Astrocyte (in vitro differentiated cells and primary cell): ENCODE results near the gene P3H2. TPM values are rescaled to one million over a fixed set of nuclear protein-coding genes. Genes with fewer than 3 reads are reported as not detected.
"Not testable (repeated sequence)": the region's sequence is repeated elsewhere in the genome, so short reads cannot be mapped to it uniquely, and the experiment has no call there.

Experiments
- DNase-seq: peaks from one replicate; pipeline ENCODE4 v3.0.0-alpha.2; 2010; ENCODE audit warnings: low read depth
- FAIRE-seq: peaks from 2 replicates; lab custom pipeline; 2011; peaks lifted over from hg19 to GRCh38; lab: Jason Lieb, UNC
- H2AFZ ChIP-seq: 2 replicates; pipeline ENCODE4 v1.6.0; 2012; ENCODE audit warnings: low read depth, low read length, inconsistent platforms
- H3K27ac ChIP-seq: 2 replicates; pipeline ENCODE4 v1.5.1; 2011; ENCODE audit warnings: low read depth, low read length, inconsistent platforms
- H3K27me3 ChIP-seq: 2 replicates; pipeline ENCODE4 v1.6.0; 2011; ENCODE audit warnings: low read length, inconsistent platforms; ENCODE audit not compliant: insufficient read depth
- H3K36me3 ChIP-seq: 2 replicates; pipeline ENCODE4 v1.5.1; 2011; ENCODE audit warnings: low read length, inconsistent platforms; ENCODE audit not compliant: insufficient read depth
- H3K4me1 ChIP-seq: 2 replicates; pipeline ENCODE4 v1.5.1; 2011; ENCODE audit warnings: low read length, inconsistent platforms; ENCODE audit not compliant: insufficient read depth
- H3K4me2 ChIP-seq: 2 replicates; pipeline ENCODE4 v1.6.0; 2012; ENCODE audit warnings: low read length, inconsistent platforms
- H3K4me3 ChIP-seq: 2 replicates; pipeline ENCODE4 v1.5.1; 2011; ENCODE audit warnings: low read depth, mild to moderate bottlenecking, low read length, inconsistent platforms; ENCODE audit not compliant: insufficient read depth
- H3K79me2 ChIP-seq: 2 replicates; pipeline ENCODE4 v1.6.0; 2012; ENCODE audit warnings: mild to moderate bottlenecking, low read length, inconsistent platforms; ENCODE audit not compliant: insufficient read depth
- H3K9ac ChIP-seq: 2 replicates; pipeline ENCODE4 v1.6.0; 2012; ENCODE audit warnings: mild to moderate bottlenecking, low read length, inconsistent platforms
- H3K9me3 ChIP-seq: 2 replicates; pipeline ENCODE4 v1.5.1; 2012; ENCODE audit warnings: low read depth, mild to moderate bottlenecking, low read length, inconsistent platforms; ENCODE audit not compliant: insufficient read depth
- H4K20me1 ChIP-seq: 2 replicates; pipeline ENCODE4 v1.6.0; 2012; ENCODE audit warnings: low read length, inconsistent platforms; ENCODE audit not compliant: insufficient read depth
- H3K27ac Mint-ChIP-seq: one replicate; pipeline ENCODE4 v1.8.0; 2021; ENCODE audit warnings: mild to moderate bottlenecking, mixed read lengths; ENCODE audit not compliant: unreplicated experiment
- H3K27me3 Mint-ChIP-seq: one replicate; pipeline ENCODE4 v1.8.0; 2021; ENCODE audit warnings: low read depth, mixed read lengths; ENCODE audit not compliant: unreplicated experiment
- H3K36me3 Mint-ChIP-seq: one replicate; pipeline ENCODE4 v1.8.0; 2021; ENCODE audit warnings: low read depth, mixed read lengths; ENCODE audit not compliant: unreplicated experiment
- H3K4me1 Mint-ChIP-seq: one replicate; pipeline ENCODE4 v1.8.0; 2021; ENCODE audit warnings: low read depth, mixed read lengths; ENCODE audit not compliant: unreplicated experiment
- H3K4me3 Mint-ChIP-seq: one replicate; pipeline ENCODE4 v1.8.0; 2021; ENCODE audit warnings: mild to moderate bottlenecking, moderate library complexity, mixed read lengths; ENCODE audit not compliant: unreplicated experiment
- H3K9me3 Mint-ChIP-seq: one replicate; pipeline ENCODE4 v1.8.0; 2021; ENCODE audit warnings: mild to moderate bottlenecking, mixed read lengths; ENCODE audit not compliant: unreplicated experiment
- EZH2 ChIP-seq: IDR thresholded peaks from 2 replicates; pipeline ENCODE4 v1.6.1; 2012; ENCODE audit warnings: mild to moderate bottlenecking, low read length, inconsistent platforms; ENCODE audit not compliant: insufficient read depth
- total RNA-seq: library from RNA; stranded (reverse); gene quantifications from 2 replicates; pipeline ENCODE4 v1.2.1, GENCODE V29; 2021
- TF ChIP-seq, protein P1 (sequence below): IDR thresholded peaks from 2 replicates; pipeline ENCODE4 v1.5.1; 2011; ENCODE audit warnings: low read depth, mild to moderate bottlenecking, inconsistent platforms, low read length, moderate library complexity; ENCODE audit not compliant: insufficient read depth

Gene P3H2
- total RNA-seq, 1 donor from 2014 or later = 57.7 TPM

DNA sequence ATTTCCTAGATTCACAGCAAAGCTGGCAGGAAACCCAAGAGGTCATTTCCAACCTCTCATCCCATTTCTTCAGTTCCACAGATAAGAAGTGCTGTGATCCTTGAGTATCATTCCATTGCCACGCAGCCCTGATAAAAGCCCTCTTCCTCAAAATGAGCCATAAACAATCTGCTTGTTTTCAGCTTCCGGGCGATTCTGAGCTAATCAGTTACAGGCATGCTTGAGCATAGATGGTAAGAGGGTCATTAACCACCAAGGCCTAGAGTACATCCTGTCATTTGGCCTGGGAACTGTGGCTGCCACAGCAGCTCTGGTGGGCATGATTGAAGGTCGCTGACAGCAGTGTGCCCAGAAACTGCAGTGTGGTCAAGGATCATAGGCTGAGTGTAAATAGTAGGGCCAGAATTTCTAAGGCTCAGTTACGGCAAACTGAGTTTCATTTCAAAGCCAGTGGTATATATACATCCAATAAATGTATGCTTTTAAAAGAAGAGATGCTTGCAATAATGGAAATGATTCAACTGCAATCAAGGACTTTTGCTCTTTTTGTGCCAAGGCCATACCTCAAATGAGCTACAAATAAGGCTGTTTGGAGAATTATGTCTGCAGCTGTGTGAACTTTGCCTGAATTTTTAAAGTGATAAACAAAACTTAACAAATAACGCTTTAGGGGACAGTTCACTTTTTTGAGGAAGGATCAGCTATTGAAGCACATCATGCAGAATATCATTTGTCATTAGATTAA is 47.3 kb downstream of the P3H2 start:
- Histone ChIP-seq H3K36me3 (no peaks in the 10 kb centered on the region), H3K79me2 (peaks cover 2% of the 10 kb centered on the region), H3K9ac (peak overlapping the region; percentile 2), H2AFZ (peak overlapping the region; percentile 25), H3K4me2 (no peak overlapping the region), H3K4me3 (no peak overlapping the region), H3K27ac (no peak overlapping the region), H4K20me1 (no peaks in the 10 kb centered on the region), H3K27me3 (no peaks in the 10 kb centered on the region), H3K9me3 (no peaks in the 10 kb centered on the region), H3K4me1 (peaks cover 40% of the 10 kb centered on the region)
- H3K9me3 Mint-ChIP-seq = no peaks in the 10 kb centered on the region
- FAIRE-seq (no peak), DNase-seq (peak; percentile 53)
- no peak for TF ChIP-seq EZH2
- TF ChIP-seq, protein P1, sequence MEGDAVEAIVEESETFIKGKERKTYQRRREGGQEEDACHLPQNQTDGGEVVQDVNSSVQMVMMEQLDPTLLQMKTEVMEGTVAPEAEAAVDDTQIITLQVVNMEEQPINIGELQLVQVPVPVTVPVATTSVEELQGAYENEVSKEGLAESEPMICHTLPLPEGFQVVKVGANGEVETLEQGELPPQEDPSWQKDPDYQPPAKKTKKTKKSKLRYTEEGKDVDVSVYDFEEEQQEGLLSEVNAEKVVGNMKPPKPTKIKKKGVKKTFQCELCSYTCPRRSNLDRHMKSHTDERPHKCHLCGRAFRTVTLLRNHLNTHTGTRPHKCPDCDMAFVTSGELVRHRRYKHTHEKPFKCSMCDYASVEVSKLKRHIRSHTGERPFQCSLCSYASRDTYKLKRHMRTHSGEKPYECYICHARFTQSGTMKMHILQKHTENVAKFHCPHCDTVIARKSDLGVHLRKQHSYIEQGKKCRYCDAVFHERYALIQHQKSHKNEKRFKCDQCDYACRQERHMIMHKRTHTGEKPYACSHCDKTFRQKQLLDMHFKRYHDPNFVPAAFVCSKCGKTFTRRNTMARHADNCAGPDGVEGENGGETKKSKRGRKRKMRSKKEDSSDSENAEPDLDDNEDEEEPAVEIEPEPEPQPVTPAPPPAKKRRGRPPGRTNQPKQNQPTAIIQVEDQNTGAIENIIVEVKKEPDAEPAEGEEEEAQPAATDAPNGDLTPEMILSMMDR = no peak
- H3K36me3 Mint-ChIP-seq = peaks cover 1% of the 10 kb centered on the region
- no peak overlapping the region for H3K4me3 Mint-ChIP-seq
- H3K4me1 Mint-ChIP-seq = peaks cover 36% of the 10 kb centered on the region
- no peaks in the 10 kb centered on the region for H3K27me3 Mint-ChIP-seq
- H3K27ac Mint-ChIP-seq = peak overlapping the region; percentile 86

DNA sequence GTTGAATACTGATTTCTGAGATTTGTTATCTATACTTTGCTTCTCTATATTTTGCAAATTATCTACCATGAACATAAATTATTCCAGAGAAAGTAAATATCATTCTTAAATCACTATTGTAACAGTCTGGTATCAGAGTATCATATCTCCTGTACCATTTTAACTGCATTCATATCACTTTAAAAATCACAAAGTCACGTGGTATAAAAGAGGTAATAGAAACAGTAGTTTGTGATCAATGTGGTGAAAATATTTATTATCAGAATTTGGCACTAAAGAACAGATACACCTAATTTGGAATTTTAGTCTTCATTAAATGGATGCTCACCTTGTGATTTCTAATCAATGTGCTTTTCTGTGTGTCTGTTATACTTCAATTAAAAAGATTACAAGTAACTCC is 47.8 kb downstream of the P3H2 start:
- H4K20me1 ChIP-seq = no peaks in the 10 kb centered on the region
- H3K27me3 ChIP-seq = no peaks in the 10 kb centered on the region
- no peaks in the 10 kb centered on the region for H3K9me3 ChIP-seq
- H3K27ac Mint-ChIP-seq = peak overlapping the region; percentile 86
- H3K9me3 Mint-ChIP-seq = no peaks in the 10 kb centered on the region
- peaks cover 36% of the 10 kb centered on the region for H3K4me1 ChIP-seq
- no peak overlapping the region for H2AFZ ChIP-seq
- peak overlapping the region; percentile 2 for H3K9ac ChIP-seq
- H3K36me3 Mint-ChIP-seq = peaks cover 1% of the 10 kb centered on the region
- H3K4me2 ChIP-seq = no peak overlapping the region
- FAIRE-seq (no peak), DNase-seq (no peak)
- H3K27ac ChIP-seq = no peak overlapping the region
- H3K4me3 Mint-ChIP-seq = no peak overlapping the region
- H3K4me1 Mint-ChIP-seq = peaks cover 36% of the 10 kb centered on the region
- H3K79me2 ChIP-seq = no peaks in the 10 kb centered on the region
- no peak overlapping the region for H3K4me3 ChIP-seq
- no peaks in the 10 kb centered on the region for H3K27me3 Mint-ChIP-seq
- no peaks in the 10 kb centered on the region for H3K36me3 ChIP-seq
- TF ChIP-seq EZH2 = no peak

DNA sequence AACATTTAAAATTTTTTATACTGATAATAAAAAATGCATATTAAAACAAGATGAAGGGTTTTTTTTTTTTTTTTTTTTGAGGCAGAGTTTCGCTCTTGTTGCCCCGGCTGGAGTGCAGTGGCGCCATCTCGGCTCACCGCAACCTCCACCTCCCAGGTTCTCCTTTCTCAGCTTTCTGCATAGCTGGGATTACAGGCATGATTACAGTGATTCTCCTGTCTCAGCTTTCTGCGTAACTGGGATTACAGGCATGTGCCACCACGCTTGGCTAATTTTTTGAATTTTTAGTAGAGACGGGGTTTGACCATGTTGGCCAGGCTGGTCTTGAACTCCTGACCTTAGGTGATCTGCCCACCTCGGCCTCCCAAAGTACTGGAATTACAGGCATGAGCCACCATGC is 48.8 kb downstream of the P3H2 start:
- not testable (repeated sequence) for H3K36me3 Mint-ChIP-seq, H3K79me2 ChIP-seq, DNase-seq, H3K27me3 Mint-ChIP-seq, H2AFZ ChIP-seq, H4K20me1 ChIP-seq, H3K4me3 ChIP-seq, H3K9me3 ChIP-seq, H3K27ac Mint-ChIP-seq, H3K27me3 ChIP-seq, FAIRE-seq, H3K9me3 Mint-ChIP-seq, H3K36me3 ChIP-seq, H3K4me2 ChIP-seq, H3K9ac ChIP-seq, H3K27ac ChIP-seq, H3K4me3 Mint-ChIP-seq
- H3K4me1 Mint-ChIP-seq = peaks cover 28% of the 10 kb centered on the region
- peaks cover 28% of the 10 kb centered on the region for H3K4me1 ChIP-seq
